GM19452 (cell line): ENCODE data around the gene RPL3.

Experiments used
- ATAC-seq: cut with Tn5 transposase; IDR thresholded peaks from one replicate; pipeline ENCODE4 v1.9.1; 2021; ENCODE audit not compliant: unreplicated experiment

Gene RPL3

DNA sequence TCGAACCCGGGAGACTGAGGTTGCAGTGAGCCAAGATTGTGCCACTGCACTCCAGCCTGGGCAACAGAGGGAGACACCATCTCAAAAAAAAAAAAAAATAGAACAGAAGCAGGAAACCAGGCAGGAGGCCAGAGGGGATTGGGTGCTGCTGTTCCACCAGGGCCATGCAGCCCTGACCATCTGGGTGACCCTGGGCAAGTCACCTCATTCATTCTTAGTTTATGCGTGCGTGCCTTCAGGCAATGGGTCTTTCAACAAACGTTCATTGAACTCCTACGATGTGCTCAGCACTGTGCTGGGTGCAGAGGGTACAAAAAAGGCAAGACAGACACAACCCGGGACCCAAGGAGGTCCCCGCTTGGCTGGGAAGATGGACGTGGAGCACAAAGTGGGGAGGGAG, 18.3 kb downstream of the RPL3 start:
- ATAC-seq = no peak

DNA sequence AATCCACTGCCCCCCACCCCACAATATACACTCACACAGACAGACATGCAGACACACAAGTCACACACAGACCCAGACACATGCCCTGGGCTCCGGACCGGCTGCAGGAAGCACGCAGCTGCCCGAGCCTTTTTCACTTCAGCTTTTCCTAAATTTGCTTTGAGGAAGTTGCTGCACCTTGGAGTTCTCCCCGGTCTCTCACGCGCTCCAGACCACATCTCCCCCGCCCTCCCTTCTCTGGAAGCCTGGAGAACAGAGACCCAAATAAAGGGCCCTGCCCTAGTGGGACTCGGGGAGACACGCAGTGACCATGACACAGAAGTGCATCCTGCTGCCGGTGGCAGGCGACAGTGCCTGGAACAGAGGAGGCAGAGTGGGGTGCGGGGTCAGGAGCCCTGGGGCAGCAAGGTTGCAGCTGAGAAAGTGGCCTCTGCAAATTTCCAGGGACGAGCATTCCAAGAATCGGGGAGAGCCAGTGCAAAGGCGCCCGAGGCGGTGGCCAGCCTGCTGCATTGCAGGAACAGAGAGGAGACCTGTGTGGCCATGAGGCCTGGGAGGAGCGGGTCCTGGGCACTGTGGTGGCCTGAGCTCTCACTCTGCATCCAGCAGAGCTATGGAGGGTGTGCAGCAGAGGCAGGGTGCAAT, 19.1 kb downstream of the RPL3 start:
- ATAC-seq = no peak

DNA sequence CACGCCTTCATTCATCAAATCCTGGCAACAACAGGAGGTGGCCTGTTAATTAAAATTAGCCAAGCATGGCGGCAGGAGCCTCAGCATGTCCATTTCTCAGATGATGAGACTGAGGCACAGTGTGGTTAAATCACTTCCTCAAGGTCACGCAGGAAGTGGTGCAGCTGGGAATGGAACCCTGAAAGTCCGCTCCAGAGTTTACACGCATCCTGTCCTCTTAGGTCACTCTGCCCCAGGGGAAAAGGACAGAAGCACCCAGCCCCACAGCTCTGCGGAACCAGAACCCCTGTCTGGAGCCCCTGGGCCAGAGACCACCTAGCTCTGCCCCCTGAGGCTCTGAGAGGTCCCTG, 19.6 kb downstream of the RPL3 start:
- ATAC-seq = no peak

DNA sequence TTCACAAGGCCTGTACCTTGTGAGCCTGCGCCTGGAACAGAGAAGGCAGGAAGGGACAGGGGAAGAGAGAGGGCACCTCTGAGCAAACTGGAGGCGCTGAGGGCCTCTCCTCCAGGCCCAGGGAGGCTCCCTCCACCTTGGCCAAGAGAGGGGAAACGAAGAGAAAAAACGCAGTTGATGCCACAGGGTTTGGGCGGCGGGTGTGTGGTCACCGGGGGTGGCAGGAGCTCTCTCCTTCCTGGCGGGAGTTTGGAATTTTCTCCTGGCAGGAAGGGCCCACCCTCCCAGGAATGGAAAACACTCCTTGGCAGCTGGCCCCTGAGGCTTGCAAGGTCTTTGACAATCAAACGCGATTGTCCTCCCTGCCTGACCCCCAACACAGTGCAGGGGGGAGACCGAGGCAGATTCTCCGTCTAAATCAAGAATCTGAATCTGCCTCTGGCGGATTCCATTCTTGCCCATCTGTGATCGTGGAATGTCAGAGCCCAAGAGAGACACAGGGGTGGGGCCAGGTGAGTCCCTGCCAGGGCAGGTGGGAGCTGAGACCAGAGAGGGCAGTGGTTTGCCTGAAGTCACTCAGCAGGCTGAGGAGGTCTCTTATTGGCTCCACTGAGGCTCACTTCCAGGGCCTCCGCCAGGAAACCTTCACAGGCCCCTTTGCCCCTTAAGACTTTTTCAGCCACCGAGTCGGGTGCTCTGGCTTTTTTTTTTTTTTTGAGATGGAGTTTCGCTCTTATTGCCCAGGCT, 21.0 kb downstream of the RPL3 start:
- no peak for ATAC-seq

DNA sequence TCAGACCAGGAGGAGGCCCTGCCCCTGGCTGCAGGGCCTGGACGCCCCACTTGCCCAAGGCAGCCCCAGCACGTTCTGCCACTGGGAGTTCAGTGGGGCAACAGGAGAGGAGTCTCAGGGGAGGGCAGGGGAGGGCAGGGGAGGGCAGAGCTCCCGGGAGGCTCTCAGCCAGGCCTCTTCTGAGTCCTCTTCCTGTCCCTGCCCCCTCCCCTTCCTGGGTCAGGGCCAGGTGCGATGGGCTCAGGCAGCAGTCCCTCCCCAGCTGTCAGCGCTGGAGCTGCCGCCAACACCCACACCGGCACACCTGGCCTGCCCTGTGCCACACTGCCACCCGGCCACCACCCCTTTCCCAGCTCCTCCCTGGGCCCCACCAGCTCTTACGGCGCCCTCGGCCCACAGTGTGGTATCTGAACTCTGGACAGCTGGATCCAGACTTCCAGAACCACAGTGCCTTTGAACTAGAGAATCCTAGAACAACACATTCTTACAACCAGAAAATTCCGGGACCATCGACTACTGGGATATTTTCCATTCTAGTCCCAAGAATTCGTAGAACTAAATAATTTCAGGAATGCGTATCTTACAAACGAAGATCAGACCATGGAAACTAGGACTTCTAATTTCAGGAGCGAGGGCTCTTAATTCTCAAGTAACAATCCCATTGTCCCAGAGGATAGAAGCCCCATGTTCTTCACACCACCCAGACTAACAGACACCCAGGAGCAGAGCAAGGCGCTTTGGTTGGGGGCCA, 21.8 kb downstream of the RPL3 start:
- no peak for ATAC-seq

GRCh38 chr22:39296981-39297489, 22.4 kb downstream of the RPL3 start:
- no peak for ATAC-seq

- ATAC-seq = no peak
These were observed 22.9 kb downstream of the RPL3 start for GRCh38 chr22:39296535-39296934.

DNA sequence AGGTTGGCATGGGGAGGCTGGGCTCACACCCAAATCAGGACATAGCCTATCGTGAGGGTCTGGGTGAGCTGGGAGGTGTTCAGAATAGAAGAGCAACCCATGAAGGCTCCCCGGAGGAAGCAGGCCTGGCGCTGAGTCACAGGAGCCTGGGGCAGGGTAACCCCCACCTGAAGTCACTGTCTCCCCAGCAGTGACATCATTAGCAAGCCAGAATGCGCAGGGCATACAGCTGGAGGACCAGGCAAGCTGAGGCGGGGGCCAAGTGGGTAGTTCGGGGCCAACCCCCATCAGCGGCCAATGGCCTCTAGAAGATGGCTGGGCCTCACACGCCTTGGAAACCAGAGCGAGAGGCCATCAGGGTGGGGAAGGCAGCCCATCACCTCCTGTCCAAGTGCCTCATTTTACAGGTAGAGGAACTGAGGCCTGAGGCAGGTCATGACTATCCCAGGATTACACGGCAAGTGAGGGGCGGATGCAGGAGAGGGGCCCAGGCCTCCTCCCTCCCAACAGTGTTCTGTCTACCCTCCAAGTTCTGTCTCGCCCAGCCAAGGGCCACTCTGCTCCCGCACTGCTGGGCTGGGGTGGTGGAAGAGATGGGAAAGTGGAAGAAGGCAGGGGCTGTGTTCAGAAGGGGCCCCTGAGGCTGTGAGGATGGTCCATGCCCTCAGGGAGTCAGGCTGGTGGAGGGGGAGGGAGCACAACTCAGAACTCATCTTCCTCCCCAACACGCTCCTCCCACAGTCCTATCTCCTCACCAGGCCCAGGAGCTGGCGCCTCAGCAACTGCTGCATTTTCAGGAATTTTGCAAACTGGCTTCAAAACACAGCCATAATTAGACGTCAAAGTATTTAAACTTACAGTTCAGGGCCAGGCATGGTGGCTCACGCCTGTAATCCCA, 24.6 kb downstream of the RPL3 start:
- no peak for ATAC-seq

DNA sequence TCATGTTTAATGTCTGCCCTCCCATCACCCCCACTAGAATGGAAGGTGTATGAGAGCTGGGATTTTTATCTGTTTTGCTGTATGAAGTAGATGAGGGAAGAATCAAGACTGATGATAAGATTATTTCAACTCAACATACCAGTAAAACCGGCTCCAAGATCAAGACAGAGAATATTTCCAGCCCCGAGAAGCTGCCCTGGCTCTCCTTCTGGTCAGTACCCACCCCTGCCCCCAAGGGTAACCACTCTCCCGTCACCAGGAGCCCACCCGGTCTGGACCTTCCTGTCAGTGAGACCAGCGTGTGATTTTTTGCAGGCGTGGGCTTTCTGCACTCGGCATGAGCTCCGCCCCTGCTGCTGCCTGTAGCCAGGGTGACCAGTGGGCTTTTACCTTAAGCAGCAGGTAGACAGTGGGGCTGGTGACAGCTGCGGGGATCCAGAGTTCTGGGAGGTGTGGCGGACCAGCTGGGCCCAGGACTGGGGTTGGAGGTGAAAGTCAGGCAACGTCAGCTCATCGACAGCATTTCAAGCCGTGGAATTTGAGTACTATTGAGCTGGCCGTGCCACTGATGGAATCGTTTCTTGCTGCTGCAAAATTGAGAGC, 25.6 kb downstream of the RPL3 start:
- ATAC-seq = no peak

- no peak for ATAC-seq
These were observed 26.8 kb downstream of the RPL3 start for GRCh38 chr22:39292561-39293074.

DNA sequence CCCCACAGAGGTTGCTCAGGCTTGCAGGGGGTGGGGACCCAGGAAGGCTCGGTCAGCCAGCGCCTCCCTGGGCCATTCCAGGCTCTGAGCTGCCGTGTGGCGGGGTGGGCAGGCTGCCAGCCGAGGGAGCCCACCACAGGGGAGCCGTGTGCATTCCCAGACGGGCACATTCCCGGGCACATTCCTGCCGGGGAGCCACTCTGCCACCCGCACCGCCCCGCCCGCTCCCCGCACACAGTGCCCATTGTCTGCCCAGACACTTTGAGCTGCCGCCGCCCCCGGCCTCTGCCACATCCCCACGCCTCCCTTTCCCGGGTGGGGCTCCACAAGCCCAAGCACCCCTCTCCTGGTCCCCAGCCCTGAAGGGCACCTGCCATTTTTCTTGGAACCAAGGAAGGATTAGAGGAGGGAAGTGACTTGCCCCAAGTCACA, 27.4 kb downstream of the RPL3 start:
- no peak for ATAC-seq

GRCh38 chr22:39291523-39291922, 27.9 kb downstream of the RPL3 start:
- ATAC-seq = no peak

- no peak for ATAC-seq
These were observed 28.7 kb downstream of the RPL3 start for GRCh38 chr22:39290724-39291161.

- ATAC-seq = no peak
These were observed 29.3 kb downstream of the RPL3 start for GRCh38 chr22:39289975-39290720.

DNA sequence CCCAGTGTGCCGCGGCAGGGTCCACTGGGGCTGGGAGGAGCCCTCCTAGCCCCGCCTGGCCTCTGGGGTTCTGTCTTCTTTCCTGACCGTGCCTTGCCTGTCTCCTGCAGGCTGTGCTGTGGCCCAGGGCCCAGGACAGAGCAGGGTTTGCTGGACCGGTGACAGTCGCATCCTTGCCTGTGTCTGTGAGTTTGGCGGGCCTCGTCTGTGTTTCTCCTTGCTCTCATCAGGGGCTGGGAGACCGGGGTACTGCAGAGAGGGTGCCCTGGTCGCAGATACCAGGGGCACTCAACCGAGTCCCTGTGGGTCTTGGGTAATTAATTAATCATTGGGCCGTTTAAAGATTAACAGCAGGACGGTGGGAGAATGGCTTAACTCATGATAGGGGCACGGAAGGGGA, 29.9 kb downstream of the RPL3 start:
- ATAC-seq = no peak

DNA sequence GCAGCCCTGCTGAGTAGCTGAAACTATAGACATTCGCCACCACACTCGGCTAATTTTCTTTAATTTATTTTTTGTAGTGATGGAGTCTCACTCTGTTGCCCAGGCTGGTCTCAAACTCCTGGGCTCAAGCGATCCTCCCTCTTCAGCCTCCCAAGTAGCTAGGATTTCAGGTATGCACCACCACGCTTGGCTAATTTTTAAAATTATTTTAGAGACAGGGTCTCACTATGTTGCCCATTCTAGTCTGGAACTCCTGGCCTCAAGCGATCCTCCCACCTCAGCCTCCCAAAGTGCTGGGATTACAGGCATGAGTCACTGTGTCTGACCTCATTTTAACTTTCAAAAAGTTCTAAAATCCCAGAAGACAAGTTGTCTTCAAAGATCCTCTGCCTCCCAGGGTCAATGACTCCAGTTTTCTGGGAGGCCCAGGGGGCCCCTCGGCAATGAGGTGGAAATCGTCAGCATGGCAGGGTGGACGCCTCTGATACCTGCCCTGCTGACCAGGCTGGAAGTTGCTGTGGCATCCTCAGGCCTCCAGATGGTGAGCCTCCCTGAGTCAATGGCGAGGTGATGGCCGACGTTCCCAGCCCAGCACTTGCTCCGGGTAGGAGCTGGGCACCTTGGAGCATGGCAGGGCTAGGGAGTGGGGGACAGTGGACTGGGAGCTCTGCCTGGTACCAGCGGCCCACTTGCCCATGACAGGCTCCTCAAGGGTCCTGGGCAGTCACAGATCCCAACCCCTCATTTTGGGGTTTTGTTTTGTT, 31.1 kb downstream of the RPL3 start:
- no peak for ATAC-seq

- ATAC-seq = no peak
These were observed 32.2 kb downstream of the RPL3 start for GRCh38 chr22:39287076-39287725.

GRCh38 chr22:39284983-39285382, 34.4 kb downstream of the RPL3 start:
- ATAC-seq = no peak
